Fibroblast of skin of back (primary cell): Measurements from ENCODE around the gene KCNK1.
"Not testable (repeated sequence)": the region's sequence is repeated elsewhere in the genome, so short reads cannot be mapped to it uniquely, and the experiment has no call there.

Source experiments
- DNase-seq: peaks from one replicate; pipeline ENCODE4 v3.0.0-alpha.2; 2013

The KCNK1 gene

DNA sequence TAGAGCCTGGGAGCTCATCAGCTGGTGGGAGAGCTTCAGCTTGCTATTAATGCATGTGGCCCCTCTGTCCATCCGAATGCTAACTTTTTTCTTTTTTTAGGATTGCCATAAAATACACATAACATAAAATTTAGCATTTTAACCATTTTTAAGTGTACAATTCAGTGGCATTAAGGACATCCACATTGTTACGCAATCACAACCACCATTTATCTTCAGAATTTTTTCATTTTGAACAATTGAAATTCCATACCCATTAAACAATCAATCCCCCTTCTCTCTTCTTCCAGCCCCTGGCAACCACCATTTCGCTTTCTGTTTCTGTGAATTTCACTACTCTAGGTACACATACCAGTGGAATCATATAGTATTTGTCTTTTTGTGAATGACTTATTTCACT lies 4.9 kb upstream of the KCNK1 start:
- no peak for DNase-seq

DNA sequence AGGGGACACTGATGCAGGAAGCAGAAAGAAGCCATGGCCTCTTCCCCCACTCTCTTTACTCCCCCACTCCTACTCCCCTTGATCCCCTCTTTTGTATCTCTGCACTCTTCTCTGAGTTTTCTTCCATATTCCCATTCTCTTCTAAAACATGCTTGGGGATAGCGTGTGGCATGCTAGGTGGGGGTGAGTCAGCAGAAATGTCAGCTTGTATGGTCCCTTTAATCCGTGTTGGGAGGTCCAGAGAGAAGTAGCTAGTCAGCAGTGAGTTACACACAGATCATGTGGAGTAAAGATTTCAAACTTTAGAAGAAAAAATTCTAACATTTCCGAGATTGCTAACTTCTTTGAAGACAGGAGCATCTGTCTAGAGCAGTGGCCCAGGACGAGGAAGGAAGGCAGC lies 4.0 kb upstream of the KCNK1 start:
- no peak for DNase-seq

DNA sequence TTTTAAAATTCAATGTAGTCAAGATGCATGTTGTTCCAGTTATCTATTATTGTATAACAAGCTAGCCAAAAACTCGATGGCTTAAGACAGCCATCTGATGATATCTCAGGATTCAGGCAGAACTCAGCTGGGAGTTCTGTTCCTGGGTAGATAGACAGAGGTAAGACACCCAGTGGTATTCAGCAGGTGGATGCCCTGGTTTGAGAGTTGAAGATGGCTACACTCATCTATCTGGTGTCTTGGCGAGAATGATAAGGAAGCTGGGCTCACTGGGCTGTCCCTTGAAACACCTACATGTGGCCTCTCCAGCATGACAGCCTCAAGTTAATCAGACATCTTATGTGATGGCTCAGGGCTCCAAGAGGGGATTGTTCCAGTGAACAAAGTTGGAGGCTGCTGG lies 3.3 kb upstream of the KCNK1 start:
- no peak for DNase-seq

DNA sequence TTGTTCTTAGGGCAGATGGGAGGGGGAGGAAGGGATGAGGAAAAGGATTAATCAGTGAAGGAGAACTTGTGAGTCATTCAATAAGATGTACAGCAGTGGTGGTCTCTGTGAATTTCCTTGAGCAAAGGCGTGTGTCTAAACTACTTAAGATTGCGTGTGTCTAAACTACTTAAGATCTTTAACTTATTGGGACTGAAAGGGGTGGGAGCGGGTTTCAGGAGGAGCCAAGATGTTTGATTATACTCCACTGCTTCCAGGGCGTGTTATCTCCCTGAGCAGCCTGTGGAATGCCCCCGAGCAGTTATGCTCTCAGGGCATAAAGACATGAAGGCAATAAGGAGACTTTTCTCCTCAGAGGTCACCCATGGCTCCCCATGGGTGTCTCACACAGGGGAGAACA lies 2.5 kb upstream of the KCNK1 start:
- not testable (repeated sequence) for DNase-seq

DNA sequence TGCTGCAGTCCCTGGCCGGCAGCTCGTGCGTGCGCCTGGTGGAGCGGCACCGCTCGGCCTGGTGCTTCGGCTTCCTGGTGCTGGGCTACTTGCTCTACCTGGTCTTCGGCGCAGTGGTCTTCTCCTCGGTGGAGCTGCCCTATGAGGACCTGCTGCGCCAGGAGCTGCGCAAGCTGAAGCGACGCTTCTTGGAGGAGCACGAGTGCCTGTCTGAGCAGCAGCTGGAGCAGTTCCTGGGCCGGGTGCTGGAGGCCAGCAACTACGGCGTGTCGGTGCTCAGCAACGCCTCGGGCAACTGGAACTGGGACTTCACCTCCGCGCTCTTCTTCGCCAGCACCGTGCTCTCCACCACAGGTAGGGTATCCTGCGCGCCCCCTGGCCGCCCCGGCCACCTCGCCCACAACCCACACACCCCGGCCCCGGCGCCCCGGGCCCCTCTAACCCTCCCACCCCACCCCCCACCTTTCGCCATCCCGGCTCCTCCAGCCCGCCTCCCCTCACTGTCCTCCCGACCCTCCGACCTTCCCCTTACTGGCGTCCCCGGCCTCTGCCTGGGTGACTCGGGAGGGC lies 352 bp downstream of the KCNK1 start:
- peak; percentile 25 for DNase-seq

DNA sequence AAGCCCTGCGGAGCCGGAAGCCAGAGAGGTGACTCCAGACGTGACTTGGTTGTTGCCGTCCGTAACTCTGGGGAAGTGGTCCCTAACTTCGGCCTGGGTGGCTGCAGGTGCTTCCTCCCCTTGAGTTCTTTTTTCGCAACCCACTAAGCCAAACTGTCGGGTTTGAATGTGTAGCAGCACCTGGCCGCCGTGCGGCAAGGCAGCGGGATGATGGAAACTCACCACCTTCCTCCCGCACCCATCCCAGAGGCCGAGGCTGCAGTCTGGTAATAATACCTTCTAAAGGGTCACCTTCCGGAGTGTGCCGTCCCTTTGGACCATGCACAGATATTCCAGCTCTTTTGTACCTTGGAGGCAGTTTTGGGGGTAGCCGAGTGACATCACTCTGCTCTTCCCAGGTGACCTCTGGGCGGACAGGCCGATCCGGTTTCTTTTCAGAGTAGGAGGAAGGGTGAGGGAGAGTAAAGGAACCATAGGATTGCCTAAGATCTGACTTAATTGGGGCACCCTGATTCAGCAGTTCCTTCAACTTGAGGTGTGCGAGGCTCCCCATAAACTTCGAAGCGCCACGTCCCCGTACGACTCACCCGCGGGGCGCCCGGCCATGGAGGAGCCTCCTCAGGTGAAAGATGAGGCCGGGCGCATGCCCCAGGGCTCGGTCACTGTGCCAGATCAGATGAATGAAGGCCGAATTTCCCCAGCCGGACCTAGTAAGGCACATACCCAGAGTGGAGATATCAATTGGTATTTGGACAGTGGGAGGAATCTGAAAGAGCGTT lies 1.0 kb downstream of the KCNK1 start:
- no peak for DNase-seq

DNA sequence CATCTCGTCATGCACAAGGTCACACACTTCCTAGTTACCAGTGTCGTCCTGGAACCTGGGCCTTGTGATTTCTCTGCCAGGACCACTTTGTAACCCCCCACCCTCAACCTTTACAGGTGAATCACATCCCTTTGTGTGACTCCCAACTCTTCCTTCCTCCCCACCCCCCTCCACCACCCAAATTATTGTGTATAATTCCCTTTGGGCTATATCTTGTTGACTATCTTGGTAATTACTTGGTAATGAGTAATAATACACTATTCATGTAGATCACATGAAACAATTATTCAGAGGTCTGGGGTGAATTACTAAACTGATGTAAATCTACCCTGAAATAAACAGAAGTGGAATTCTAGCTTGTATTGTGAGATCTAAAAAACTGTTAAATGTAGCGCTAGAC lies 1.7 kb downstream of the KCNK1 start:
- no peak for DNase-seq

DNA sequence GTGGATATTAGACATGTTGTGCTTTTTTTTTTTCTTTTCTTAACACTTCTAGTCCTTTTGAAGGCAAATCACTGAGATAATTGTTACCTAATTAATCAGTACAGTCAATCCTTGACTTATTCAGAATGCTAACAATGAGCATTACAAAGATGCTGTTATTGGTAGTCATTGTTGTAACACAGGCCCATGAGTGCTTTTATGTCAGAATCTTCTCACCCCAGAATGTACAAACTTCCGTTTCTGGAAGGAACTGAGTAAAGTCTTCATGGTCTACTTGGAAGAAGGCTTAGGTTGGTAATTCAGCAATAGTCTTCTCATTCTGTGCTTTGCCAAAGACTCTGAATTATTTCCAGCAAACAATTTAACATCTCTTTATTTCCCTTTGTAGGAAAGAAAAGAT lies 3.1 kb downstream of the KCNK1 start:
- no peak for DNase-seq

DNA sequence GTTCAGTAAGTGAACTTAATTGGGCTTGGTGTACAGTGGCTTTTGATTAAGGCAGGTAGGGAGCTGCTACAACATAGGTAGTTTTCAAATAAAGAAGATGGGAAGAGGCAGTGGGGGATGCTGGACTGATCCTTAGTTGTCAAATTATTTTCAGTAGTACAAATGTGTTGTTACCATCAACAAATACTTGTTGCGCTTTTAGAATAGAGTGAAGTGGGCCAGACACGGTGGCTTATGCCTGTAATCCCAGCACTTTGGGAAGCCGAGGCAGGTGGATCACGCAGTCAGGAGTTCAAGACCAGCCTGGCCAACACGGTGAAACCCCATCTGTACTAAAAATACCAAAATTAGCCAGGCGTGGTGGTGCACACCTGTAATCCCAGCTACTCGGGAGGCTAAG lies 5.5 kb downstream of the KCNK1 start:
- DNase-seq: not testable (repeated sequence)

DNA sequence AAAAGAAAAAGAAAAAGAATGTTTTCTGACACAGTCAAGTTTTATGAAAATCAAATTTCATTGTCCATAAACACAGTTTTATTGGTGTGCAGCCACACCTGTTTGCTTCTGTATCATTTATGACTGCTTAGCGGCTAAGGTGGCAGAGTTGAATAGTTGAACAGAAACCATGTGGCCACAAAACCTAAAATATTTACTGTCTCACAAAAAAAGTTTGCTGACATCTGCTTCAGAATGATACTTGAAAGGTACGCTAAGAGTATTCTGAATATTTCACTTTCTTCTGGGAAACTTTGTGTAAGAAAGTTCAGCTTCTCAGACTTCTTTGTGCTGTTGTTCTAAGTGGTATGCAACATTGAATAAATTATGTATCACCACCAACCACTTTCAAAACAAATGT lies 6.2 kb downstream of the KCNK1 start:
- no peak for DNase-seq

DNA sequence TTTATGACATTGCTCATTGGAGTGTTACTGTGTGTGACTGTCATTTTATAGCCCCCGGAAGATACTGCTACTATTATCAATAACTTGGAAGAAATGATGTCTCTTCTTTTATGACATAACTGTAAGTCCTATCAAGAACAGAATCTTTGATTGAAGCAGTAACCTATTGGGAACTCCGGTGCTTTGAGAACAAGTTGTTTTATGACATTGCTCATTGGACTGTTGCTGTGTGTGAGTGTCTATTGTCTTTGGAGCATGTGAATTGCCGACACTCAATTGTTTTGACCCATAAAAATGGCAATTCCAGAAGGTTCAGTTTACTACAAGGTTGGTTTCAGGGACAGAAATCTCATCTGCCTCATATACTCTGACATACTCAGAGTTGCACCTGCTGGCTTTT lies 8.0 kb downstream of the KCNK1 start:
- DNase-seq: no peak

DNA sequence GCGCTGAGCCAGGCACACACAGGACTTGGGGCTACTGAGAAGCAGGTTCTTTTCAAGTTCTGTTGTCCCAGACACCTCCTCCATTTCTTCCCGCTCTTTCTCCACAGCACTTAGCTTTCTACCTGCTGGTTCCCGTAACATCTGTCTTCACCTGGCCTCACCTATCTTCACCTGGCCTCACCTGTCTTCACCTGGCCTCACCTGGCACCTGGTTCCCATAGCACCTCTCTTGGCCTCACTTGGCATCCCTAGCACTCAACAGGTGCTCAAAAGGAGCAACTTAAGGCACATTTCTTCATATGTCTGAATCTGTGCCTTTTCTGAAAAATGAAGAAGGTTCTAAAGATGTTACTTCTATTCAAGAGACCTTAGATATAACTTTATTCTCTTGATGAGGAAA lies 10.4 kb downstream of the KCNK1 start:
- DNase-seq: no peak

DNA sequence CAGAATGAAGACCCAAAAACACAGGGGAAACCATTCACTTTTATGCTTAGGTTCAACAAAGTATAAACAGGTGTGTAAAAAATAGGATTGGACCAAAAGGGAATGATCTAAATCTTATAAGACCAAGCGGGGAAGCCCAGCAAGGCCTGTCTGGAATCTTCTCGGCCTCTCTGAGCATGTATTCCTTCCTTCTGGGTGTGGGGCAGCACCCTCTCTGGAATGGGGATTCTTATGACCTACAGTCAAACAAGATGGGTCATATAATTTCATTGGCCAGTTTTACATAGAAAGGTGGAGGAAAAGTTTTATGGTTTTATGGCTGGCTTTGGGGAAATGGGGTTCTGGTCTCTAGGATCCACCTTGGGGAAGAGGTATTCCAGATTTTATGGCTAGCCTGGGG lies 11.2 kb downstream of the KCNK1 start:
- DNase-seq: no peak

DNA sequence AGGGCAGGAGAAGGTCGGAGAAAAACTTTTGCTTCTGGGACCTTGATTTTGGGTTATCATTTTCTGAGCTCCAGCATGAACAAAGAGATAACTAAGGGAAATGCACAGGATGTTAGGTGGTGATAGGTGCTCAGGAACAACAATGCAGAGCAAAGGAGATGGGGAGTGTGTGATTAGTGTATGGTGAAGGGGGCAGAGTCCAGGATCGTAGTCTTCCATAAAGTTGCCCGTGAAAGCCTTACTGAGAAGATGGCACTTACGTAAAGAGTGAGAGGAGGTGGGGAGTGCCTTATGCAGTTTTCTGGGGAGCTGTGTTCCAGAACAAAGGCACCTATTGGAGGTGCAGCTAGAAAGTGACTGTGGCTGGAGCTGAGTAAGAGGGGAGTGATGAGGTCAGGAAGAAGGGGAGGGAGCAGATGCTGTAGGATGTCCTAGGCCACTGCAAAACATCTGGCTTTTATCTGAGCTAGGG lies 11.6 kb downstream of the KCNK1 start:
- no peak for DNase-seq

DNA sequence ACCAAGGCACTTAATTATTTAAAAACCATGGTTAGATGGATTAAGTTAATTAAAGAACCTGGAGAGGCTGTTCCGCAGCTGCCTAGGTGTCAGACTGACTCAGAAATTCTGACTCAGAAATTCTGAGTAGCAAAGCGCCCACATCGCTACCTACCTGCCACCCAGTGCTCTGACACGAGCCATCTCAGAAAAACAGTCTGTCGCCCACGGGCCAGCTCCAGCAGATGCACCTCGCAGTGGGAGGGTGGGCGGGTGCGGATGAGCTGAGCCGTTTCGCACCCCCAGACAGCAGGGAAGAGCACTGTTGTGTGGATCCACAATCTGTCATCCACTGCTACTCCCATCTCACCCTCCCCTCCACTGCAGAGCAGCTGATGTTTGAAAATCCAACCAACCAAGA lies 13.5 kb downstream of the KCNK1 start:
- DNase-seq: no peak

DNA sequence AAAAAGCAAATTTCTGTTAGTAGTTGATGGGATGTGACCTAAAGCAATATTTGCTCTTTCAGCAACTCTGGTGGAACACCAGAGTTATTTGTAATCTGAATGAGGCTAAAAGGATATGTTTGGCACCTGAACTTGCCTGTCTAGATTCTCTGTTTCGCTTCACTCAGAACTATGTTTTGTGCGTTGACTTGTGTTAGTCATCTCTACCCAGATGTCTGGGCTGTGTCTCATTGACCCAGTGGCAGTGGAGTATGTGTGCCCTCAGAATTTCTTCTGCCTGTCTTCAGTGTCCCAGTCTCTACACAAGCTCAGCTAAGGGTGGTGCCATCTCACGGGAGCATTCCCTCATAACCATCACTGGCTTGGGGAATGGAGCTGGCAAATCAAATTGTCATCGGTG lies 13.9 kb downstream of the KCNK1 start:
- no peak for DNase-seq

DNA sequence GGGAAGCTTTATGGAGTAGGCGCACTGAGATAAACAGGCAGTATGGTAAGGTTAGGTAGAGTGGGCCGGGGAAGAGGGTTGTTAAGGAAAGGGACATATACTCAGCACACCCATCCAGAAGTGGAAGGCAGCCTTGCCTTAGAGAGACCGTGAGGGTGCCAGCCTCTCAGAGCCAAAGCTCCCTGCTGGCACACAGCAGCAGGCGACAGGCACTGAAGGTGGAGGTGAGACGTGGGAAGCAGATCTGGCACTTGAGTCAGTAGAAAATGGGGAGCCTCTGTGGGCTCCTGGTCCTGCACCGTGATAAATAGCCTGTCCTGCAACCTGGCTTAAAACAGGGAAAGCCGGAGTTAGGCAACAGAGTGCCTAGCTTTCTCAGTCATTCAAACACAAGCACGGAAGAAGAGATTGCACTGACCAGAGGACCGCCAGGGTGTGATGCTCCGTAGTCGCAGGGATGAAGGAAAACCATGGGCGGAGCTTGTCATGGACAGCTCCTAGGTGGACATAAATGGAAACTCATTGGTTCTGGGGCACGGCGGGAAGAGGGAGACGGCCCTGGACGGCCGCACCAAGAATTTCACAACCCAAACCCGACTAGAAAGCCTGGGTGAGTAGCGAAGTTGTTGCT lies 15.5 kb downstream of the KCNK1 start:
- DNase-seq: no peak

DNA sequence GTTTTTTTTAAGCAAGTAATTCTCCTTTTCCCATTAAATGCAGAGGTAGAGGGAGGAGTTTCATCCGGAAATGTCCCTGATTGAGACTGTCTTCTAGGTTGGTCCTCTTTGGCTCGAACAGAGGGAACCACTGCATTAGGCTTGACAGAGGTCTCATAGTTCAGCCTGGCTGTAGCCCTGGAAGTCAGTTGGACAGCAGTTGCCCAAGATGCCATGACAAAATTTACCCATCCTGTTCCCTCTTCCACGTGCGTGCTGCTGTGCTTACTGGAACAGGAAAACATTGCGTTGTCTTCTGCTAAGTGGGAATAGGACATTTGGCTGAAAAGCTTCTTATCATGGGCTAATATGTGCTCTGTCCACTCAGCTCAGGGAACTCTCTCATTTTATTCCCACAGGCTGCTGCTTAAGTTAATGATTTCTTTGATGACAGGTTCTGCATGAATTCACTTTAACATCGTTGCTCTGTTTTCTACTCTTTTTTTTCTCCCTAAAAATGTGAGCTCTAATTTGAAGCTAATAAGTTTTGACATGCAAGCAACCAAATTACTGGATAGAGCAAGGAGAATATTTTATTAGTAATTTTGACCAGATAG lies 18.0 kb downstream of the KCNK1 start:
- DNase-seq: no peak

DNA sequence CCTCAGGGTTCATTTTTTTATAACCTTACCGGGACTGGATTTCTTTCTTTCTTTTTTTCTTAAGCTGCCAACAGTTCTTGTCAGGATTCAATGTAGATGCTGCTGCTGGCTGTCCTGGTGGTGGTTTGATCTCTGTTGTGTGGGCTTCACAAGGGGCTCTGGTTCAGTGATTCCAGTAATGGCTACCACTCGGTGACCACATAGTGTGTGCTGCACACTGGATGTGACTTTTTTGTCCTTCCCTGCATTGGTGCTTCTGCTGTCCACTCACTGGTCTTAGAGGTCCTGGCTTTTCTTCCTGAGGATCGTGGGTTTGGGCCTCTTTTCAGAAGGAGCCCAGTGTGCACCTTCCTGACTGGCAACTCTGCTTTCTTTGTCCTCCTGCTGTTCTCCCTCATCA lies 18.5 kb downstream of the KCNK1 start:
- DNase-seq: no peak

DNA sequence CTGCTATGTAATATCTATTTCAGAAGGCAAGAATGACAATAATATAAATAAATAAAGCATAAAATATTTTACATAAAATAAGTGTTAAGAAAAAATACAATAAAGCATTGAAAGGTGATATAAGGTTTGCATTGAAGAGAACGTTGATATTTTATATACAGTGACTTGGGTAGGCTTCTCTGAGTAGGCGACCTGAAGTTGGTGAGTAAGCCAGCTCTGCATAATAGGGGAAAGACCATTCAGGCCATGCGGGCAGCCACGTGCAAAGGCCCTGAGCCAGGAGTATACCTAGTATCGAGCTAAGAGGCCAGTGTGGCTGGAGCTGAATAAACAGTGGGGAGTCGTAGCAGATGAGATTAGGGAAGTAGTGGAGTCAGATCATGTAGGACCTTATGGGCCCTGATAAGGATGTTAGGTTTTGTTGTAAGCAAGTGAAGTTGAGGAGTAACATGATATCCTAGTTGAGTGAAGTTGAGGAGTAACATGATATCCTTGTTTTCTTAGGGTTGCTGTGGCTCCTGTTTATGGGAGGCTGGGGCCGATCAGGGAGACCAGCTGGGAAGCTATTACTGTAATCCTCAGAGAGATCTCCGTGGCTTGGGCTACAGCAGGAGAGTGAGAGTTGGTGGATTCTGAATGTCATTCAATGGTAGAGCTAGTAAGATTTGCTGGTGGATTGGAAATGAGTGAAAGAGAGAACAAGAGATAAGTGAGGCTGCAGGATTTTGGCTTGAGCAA lies 22.0 kb downstream of the KCNK1 start:
- no peak for DNase-seq

DNA sequence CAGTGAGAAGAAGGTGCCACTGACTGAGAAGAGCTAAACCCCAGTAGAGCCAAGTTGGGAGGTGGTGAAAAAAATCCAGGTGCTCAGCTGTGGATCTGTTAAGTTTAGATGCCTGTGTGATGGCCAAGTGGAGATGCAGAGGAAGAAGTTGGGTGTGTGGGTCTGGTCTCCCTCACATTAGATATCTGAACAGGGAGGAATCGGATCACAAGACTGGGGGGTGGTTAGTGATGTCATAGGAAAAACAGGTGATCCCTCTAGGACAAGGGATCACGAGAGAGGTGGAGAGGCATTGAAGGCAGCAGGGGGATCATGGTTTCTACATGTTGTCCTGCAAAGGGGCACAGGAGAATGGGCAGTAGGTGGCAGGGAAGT lies 22.6 kb downstream of the KCNK1 start:
- DNase-seq: no peak

DNA sequence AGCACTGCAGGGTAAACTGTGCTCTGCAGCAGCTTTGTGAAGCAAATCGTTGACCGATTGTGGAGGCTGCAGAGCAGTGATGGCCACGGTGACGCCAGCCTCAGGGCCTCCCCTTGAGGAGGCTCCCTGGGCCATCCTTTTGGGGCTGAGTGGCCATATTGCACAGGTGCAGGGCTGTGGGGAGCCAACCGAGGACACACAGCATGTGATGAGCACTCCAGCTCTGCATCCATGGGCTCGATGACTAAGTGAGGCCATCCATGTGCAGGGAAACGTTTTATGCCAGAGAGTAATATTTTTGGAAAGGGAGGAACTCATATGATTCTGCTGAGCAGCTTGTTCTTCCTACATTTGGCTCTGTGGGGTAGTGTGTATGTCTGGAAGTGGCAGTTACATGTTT lies 24.6 kb downstream of the KCNK1 start:
- no peak for DNase-seq

DNA sequence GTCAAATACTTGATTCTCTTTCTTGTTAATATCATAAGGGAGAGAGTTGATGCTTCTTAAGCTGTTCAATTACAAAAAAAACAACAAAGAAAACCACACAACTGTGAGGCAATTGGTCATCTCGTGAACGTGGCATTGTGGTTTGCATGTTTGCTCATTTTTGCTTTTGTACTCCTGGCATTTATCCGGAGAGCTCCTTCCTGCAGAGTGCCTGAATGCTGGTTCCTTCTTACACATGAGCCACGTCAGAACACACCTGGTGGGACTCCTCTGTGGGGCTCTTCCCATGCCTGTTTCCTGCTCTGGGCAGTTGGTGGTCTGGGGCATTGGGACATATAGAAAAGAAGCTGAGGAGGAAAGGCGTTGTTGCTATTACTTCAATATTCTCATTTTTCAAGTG lies 25.7 kb downstream of the KCNK1 start:
- DNase-seq: no peak
